Measurements from ENCODE around the gene DMXL1. TPM values are rescaled to one million over a fixed set of nuclear protein-coding genes. Genes with fewer than 3 reads are reported as not detected.

Gene DMXL1
- total RNA-seq, 1 donor from 2014 or later: 35.0 TPM

DNA sequence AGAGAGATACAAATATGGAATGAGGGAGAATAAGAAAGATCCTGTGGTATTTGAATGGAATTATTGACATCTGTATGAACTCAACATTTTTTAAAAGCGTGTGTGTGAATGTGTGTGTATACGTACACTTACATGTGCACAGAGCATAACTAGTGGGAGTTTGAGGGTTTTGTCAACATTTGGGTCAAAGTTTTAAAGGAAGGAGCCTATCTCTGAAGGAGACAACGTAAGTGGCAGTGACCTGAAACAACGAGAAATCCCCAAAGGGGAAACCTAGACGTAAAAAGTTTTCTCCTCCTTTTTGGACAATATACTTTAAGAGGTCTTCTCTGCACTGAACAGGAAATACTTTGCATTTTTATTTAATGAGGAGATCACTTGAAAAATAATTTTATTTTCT is 42.3 kb upstream of the DMXL1 start:
- Mint-ChIP-seq H3K4me1 (ENCODE audit: low read depth) (peaks cover 5% of the 10 kb centered on the region), H3K27me3 (ENCODE audit: low read depth) (no peaks in the 10 kb centered on the region), H3K9me3 (ENCODE audit: low read depth) (peaks cover 8% of the 10 kb centered on the region), H3K4me3 (ENCODE audit: unreplicated experiment) (no peak overlapping the region), H3K27ac (ENCODE audit: unreplicated experiment) (no peak overlapping the region), H3K36me3 (ENCODE audit: low read depth) (no peaks in the 10 kb centered on the region)
- no peak for DNase-seq (ENCODE audit: low spot score)
- TF ChIP-seq, protein P1, sequence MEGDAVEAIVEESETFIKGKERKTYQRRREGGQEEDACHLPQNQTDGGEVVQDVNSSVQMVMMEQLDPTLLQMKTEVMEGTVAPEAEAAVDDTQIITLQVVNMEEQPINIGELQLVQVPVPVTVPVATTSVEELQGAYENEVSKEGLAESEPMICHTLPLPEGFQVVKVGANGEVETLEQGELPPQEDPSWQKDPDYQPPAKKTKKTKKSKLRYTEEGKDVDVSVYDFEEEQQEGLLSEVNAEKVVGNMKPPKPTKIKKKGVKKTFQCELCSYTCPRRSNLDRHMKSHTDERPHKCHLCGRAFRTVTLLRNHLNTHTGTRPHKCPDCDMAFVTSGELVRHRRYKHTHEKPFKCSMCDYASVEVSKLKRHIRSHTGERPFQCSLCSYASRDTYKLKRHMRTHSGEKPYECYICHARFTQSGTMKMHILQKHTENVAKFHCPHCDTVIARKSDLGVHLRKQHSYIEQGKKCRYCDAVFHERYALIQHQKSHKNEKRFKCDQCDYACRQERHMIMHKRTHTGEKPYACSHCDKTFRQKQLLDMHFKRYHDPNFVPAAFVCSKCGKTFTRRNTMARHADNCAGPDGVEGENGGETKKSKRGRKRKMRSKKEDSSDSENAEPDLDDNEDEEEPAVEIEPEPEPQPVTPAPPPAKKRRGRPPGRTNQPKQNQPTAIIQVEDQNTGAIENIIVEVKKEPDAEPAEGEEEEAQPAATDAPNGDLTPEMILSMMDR (IDR thresholded peaks at IDR 0.05): no peak

DNA sequence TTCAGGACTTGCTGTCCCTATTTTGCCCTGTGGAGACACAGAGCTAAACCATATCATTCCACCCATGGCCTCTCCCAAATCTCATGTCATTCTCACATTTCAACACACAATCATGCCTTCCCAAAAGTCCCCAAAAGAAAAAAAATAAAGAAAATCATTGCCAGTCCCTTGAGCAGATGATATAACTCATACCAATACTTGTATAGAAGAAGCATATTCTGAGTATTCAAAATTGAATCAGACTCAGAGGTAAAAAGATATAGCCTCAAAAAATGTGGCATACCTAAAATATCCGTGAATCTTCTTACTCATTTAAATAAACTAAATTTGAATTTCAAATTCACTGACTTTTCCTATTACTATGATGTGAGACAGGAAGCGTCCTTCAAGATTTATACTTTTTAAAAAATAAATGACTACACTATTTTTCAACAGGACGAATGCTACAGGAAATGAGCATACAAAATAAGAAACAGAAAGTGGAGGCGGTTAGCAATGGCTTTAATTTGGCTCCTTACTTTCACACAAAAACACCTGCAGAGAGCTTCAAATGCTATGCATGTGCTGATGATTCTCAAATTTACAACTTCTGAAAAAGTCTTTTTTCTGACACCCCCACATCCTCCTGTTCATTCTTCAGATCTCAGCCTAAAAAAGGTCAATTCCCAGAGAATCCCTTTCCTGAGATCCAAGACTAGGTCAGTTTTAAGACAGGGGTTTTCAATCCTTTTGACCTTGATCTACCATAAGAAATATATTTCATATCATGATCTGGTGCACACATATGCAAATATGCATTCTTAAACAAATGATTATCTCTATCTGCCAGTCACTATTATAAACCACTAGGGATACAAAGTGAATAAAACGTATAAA is 39.6 kb upstream of the DMXL1 start:
- no peak overlapping the region for H3K4me3 Mint-ChIP-seq (ENCODE audit: unreplicated experiment)
- no peaks in the 10 kb centered on the region for H3K9me3 Mint-ChIP-seq (ENCODE audit: low read depth)
- H3K27ac Mint-ChIP-seq (ENCODE audit: unreplicated experiment): no peak overlapping the region
- H3K4me1 Mint-ChIP-seq (ENCODE audit: low read depth): peaks cover 9% of the 10 kb centered on the region
- DNase-seq (ENCODE audit: low spot score): no peak
- no peaks in the 10 kb centered on the region for H3K36me3 Mint-ChIP-seq (ENCODE audit: low read depth)
- TF ChIP-seq, protein P1 (IDR thresholded peaks at IDR 0.05): no peak
- H3K27me3 Mint-ChIP-seq (ENCODE audit: low read depth): no peaks in the 10 kb centered on the region

DNA sequence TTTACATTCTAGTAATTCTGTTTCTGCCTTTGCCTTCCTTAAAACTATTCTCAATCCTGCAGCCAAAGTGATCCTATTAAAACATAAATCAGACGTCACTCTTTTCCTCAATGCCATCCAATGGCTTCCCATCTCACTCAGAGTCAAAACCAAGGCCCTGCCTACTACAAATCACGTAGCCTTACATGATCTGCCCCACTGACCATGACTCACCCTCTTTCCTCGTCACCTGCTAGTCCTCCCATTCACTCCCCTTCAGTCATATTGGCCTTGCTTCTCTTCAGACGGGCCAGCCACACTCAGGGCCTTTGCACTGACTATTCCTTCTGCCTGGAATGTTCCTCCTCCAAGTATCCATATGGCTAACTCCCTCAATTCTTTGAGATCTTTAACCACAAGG is 39.0 kb upstream of the DMXL1 start:
- no peak for DNase-seq (ENCODE audit: low spot score)
- Mint-ChIP-seq H3K9me3 (ENCODE audit: low read depth) (no peaks in the 10 kb centered on the region), H3K36me3 (ENCODE audit: low read depth) (no peaks in the 10 kb centered on the region), H3K27ac (ENCODE audit: unreplicated experiment) (no peak overlapping the region), H3K4me3 (ENCODE audit: unreplicated experiment) (no peak overlapping the region), H3K27me3 (ENCODE audit: low read depth) (no peaks in the 10 kb centered on the region), H3K4me1 (ENCODE audit: low read depth) (peaks cover 9% of the 10 kb centered on the region)
- TF ChIP-seq, protein P1 (IDR thresholded peaks at IDR 0.05): no peak

DNA sequence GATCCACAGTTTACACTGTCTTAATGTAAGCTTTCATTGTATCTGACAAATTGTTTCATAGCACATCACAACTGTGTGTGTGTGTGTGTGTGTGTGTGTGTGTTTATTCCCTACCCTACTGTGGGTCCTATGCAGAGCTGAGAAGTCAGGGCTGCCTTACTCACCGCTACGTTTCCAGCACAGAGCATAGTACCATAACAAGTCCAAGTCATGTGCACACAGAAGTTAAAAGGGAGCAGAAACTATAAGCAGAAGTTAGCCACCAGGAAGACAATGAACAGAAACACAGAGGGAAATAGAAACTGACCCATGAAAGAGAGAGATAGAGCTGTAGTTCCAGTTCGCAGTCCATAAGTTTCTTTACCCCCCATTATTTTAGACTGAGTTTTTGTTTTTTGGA is 38.2 kb upstream of the DMXL1 start:
- Mint-ChIP-seq H3K4me3 (ENCODE audit: unreplicated experiment) (no peak overlapping the region), H3K36me3 (ENCODE audit: low read depth) (no peaks in the 10 kb centered on the region), H3K27me3 (ENCODE audit: low read depth) (no peaks in the 10 kb centered on the region), H3K9me3 (ENCODE audit: low read depth) (no peaks in the 10 kb centered on the region), H3K27ac (ENCODE audit: unreplicated experiment) (no peak overlapping the region), H3K4me1 (ENCODE audit: low read depth) (peaks cover 9% of the 10 kb centered on the region)
- TF ChIP-seq, protein P1 (IDR thresholded peaks at IDR 0.05): no peak
- no peak for DNase-seq (ENCODE audit: low spot score)

DNA sequence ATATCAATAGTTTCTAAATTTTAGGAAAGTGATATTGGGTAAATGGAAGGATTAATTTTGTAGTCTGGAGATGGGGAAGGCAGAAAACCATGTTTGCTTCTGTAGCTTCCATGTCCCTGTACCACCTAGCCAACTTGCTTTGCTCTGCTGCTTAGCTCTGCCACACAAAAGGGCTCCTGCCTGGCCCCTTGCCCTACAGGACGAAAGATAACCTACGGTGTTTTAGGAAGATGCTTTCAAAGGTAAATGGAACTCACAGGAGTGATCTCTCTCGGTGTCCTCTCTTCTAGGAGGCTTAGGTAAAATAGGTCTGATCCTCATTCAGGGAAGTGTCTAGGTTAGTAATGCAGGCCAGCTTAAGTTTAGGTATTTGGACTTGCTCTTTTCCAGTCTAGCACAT is 37.8 kb upstream of the DMXL1 start:
- Mint-ChIP-seq H3K27me3 (ENCODE audit: low read depth) (no peaks in the 10 kb centered on the region), H3K4me1 (ENCODE audit: low read depth) (peaks cover 9% of the 10 kb centered on the region), H3K27ac (ENCODE audit: unreplicated experiment) (no peak overlapping the region)

More for the DNA sequence above, 37.8 kb upstream of the DMXL1 start:
- no peaks in the 10 kb centered on the region for H3K9me3 Mint-ChIP-seq (ENCODE audit: low read depth)
- TF ChIP-seq, protein P1 (IDR thresholded peaks at IDR 0.05): no peak
- H3K36me3 Mint-ChIP-seq (ENCODE audit: low read depth): no peaks in the 10 kb centered on the region
- DNase-seq (ENCODE audit: low spot score): no peak
- no peak overlapping the region for H3K4me3 Mint-ChIP-seq (ENCODE audit: unreplicated experiment)

Measured in chondrocyte (in vitro differentiated cells).